Measurements from ENCODE around the gene LTBR. TPM values are rescaled to one million over a fixed set of nuclear protein-coding genes. Genes with fewer than 3 reads are reported as not detected.

The LTBR gene
- total and polyA plus RNA-seq, 2 donors (not counting 1 experiment from before 2014, with no cell fraction given) = 1.1 TPM; not detected in 1

GRCh38 chr12:6432991-6433390 is 49.0 kb downstream of the LTBR start:
- DNase-seq (no peak), ATAC-seq (ENCODE audit: low read depth) (peak; percentile 46)
- H3K27ac ChIP-seq (ENCODE audit: low read length in 2 of 2) = no peak overlapping the region
- H4K20me1 ChIP-seq (ENCODE audit: control insufficient read depth, insufficient read depth, low read length, poor library complexity, severe bottlenecking) = no peaks in the 10 kb centered on the region
- peak overlapping the region; percentile 60 for H3K27ac Mint-ChIP-seq
- peak overlapping the region; percentile 32 for H3K9ac ChIP-seq (ENCODE audit: low read length)
- peaks cover 32 to 48% of the 10 kb centered on the region in 2 donors for H3K4me1 ChIP-seq (ENCODE audit: control insufficient read depth in 2 of 2, insufficient read depth in 2 of 2, low read length in 2 of 2)
- TF ChIP-seq CTCF (IDR thresholded peaks at IDR 0.05) = no peak
- no peak for TF ChIP-seq EZH2 (IDR thresholded peaks at IDR 0.05; ENCODE audit: borderline replicate concordance, insufficient read depth, low read depth, low read length, poor library complexity, severe bottlenecking)
- H3K4me3 ChIP-seq (ENCODE audit: control extremely low read depth in 1 of 5, extremely low read depth in 1 of 5, insufficient read depth in 1 of 5, low read depth in 2 of 5, low read length in 4 of 5) = no peak overlapping the region
- intact Hi-C loops (cut with micrococcal nuclease) = loop anchor here (1.0 kb wide), 1 partner anchor 11 kb away; the partner anchor contains the start of gene CD27
- no peaks in the 10 kb centered on the region for H3K9me3 Mint-ChIP-seq (ENCODE audit: insufficient read depth)
- POLR2A ChIA-PET = interaction anchor here (0.6 to 4.0 kb wide), 5 partner anchors 11 to 101 kb away, joined by 3 to 21 read pairs (median 6); partner anchors contain the start of genes CD27, GAPDH and VAMP1
- no peaks in the 10 kb centered on the region for H3K9me3 ChIP-seq (ENCODE audit: control extremely low read depth in 1 of 3, control insufficient read depth in 2 of 3, insufficient read depth in 1 of 3, low read length in 2 of 3)
- CTCF ChIA-PET = interaction anchor here (2.8 to 3.3 kb wide), 2 partner anchors 18 to 33 kb away, joined by 7 to 17 read pairs; partner anchors contain the start of gene TAPBPL
- H3K4me1 Mint-ChIP-seq = peaks cover 44% of the 10 kb centered on the region
- WGBS (ENCODE audit: insufficient coverage) = 0% methylated on average over 2 of the region's 5 CpGs
- no peaks in the 10 kb centered on the region for H3K27me3 ChIP-seq (replicated peaks in 1 of 4; ENCODE audit: control extremely low read depth in 1 of 4, control insufficient read depth in 3 of 4, insufficient read depth in 4 of 4, low read length in 3 of 4)
- H3K4me2 ChIP-seq (replicated peaks; ENCODE audit: low read depth, low read length, poor library complexity, severe bottlenecking) = peak overlapping the region; percentile 52
- H3K79me2 ChIP-seq (ENCODE audit: control insufficient read depth, insufficient read depth, low read length) = no peaks in the 10 kb centered on the region
- peak overlapping the region; percentile 21 for H2AFZ ChIP-seq (ENCODE audit: insufficient read depth, low read depth, low read length, poor library complexity, severe bottlenecking)
- H3K27me3 Mint-ChIP-seq = no peaks in the 10 kb centered on the region
- peak overlapping the region; percentile 66 for H3K4me3 Mint-ChIP-seq
- H3K36me3 ChIP-seq (replicated peaks in 1 of 2; ENCODE audit: control extremely low read depth in 1 of 2, control insufficient read depth in 1 of 2, extremely low read depth in 1 of 2, insufficient read depth in 2 of 2, low read length in 1 of 2) = no peaks in the 10 kb centered on the region
